ENCODE data around the gene IRGC. TPM values are rescaled to one million over a fixed set of nuclear protein-coding genes. Genes with fewer than 3 reads are reported as not detected.

Gene IRGC
- total RNA-seq, 4 donors from 2014 or later: not detected

DNA sequence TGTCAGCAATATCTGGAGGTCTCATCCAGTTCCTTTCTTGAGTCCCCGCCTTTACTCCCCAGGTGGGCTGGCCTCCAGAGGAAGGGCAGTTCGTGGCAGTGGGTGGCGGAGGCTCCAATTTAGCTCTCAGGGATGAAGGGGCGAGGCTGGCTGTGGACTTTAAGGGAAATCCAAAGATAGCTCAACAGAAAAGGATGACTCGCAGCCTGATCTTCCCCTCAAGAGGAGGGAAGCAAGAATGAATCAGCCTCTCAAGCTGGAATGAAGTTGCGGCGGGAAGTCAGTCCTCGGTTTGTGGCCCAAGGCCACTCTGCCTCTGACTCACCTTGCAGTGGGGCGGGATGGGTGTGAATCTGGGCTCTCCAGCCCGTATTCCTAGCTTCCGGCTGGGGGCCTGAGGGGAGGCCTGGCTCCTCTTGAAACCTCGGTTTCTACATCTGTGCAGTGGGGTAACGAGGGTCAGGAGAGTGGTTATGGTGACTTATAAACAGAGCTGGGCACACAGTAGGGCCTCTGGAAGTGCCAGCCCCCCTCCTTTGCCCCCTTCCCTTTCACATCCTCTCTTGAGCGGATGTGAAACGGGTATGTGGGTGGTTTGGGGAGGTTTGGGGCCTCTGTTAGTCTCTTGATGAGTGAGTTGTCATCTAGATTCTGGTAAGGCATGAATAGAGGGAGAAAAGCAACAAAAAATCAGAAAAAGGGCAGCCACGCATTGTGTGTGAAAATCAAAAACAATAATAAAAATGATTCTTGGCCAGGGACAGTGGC lies 49.4 kb downstream of the IRGC start:
- H3K4me1 ChIP-seq: no peaks in the 10 kb centered on the region
- H3K9me3 ChIP-seq: no peaks in the 10 kb centered on the region
- DNase-seq (peak in 1 of 2 donors; percentile 41), ATAC-seq (peak; percentile 42 to 68)
- H3K27me3 ChIP-seq: no peaks in the 10 kb centered on the region
- peak overlapping the region in 2 of 4 donors; percentile 14 to 50 for H3K27ac ChIP-seq
- H3K36me3 ChIP-seq: no peaks in the 10 kb centered on the region
- in situ Hi-C loops (cut with MboI; ENCODE audit: low sequenced_read_pairs in 4 of 4): no loop called here
- no peak overlapping the region for H3K4me3 ChIP-seq
- no peak for TF ChIP-seq POLR2A (IDR thresholded peaks at IDR 0.05)
- TF ChIP-seq, protein P1, sequence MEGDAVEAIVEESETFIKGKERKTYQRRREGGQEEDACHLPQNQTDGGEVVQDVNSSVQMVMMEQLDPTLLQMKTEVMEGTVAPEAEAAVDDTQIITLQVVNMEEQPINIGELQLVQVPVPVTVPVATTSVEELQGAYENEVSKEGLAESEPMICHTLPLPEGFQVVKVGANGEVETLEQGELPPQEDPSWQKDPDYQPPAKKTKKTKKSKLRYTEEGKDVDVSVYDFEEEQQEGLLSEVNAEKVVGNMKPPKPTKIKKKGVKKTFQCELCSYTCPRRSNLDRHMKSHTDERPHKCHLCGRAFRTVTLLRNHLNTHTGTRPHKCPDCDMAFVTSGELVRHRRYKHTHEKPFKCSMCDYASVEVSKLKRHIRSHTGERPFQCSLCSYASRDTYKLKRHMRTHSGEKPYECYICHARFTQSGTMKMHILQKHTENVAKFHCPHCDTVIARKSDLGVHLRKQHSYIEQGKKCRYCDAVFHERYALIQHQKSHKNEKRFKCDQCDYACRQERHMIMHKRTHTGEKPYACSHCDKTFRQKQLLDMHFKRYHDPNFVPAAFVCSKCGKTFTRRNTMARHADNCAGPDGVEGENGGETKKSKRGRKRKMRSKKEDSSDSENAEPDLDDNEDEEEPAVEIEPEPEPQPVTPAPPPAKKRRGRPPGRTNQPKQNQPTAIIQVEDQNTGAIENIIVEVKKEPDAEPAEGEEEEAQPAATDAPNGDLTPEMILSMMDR (IDR thresholded peaks at IDR 0.05 in 4 of 5, conservative IDR thresholded peaks at IDR 0.05 in 1 of 5): no peak
- intact Hi-C loops (cut with DNase I; ENCODE audit: low total_unique reads): no loop called here

DNA sequence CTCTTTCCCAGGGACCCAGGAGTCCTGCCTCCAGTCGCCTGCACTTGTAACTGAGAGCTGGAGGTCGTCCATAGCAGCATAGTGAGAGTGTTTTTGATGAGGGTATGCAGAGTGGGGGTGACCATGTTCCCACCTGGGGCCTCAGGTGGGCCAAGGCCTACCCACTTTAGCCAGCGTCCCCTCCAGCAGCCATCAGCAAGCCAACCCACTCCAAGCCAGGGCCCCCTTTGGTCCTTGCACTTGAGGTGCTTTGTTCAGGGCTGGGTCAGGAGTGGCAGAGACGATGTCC lies 50.8 kb downstream of the IRGC start:
- no peaks in the 10 kb centered on the region for H3K4me1 ChIP-seq
- TF ChIP-seq, protein P1 (IDR thresholded peaks at IDR 0.05 in 4 of 5, conservative IDR thresholded peaks at IDR 0.05 in 1 of 5): no peak
- TF ChIP-seq POLR2A (IDR thresholded peaks at IDR 0.05): no peak
- ATAC-seq (no peak), DNase-seq (no peak)
- in situ Hi-C loops (cut with MboI; ENCODE audit: low sequenced_read_pairs in 4 of 4): no loop called here
- H3K27ac ChIP-seq: no peak overlapping the region
- intact Hi-C loops (cut with DNase I; ENCODE audit: low total_unique reads): no loop called here
- H3K36me3 ChIP-seq: no peaks in the 10 kb centered on the region
- H3K9me3 ChIP-seq: no peaks in the 10 kb centered on the region
- H3K27me3 ChIP-seq: peaks cover 0 to under 1% (median 0%) of the 10 kb centered on the region in 3 donors
- no peak overlapping the region for H3K4me3 ChIP-seq

DNA sequence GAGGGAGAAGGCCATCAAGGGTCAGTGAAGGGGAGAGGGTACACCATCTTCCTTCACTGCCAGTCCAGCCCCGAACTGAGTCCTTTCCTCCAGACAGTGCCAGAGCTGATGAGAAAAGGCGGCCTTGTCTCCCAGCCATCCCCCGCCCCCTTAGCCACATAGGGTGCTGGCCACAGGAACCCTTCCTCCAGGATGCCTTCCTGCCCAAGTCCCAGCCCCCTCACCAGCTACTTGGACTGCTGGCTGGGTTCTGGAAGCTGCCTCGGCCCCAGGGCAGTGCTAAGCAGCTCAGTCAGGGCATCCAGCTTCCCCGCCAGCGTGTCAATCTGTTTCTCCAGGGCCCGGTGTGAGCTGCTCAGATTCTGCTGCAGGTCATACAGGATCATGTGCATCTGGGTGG lies 51.4 kb downstream of the IRGC start:
- TF ChIP-seq POLR2A (IDR thresholded peaks at IDR 0.05): no peak
- TF ChIP-seq, protein P1 (IDR thresholded peaks at IDR 0.05 in 4 of 5, conservative IDR thresholded peaks at IDR 0.05 in 1 of 5): no peak
- Histone ChIP-seq H3K4me1 (no peaks in the 10 kb centered on the region), H3K27me3 (peaks cover 0 to 5% (median 0%) of the 10 kb centered on the region in 3 donors), H3K27ac (no peak overlapping the region), H3K9me3 (no peaks in the 10 kb centered on the region), H3K4me3 (no peak overlapping the region), H3K36me3 (no peaks in the 10 kb centered on the region)
- intact Hi-C loops (cut with DNase I; ENCODE audit: low total_unique reads) (no loop called here), in situ Hi-C loops (cut with MboI; ENCODE audit: low sequenced_read_pairs in 4 of 4) (no loop called here)
- DNase-seq (no peak), ATAC-seq (no peak)

DNA sequence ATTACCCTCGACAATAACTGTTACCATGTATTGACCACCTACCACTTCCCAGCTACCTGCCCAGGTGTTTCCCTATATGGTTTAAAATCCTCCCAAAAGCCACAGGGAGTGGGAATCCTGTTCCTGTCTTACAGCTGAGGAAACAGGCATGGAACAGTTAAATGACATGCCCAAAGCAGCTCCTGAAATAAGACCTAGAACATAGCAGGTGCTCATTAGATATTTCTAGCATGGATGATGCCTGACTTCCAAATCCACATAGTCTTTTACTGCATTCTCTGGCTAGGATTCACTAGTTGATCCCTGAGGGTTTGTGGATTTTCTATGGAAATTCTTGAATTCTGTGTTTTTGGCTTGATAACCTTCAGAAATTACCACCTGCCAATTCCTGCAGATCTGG lies 51.9 kb downstream of the IRGC start:
- no peaks in the 10 kb centered on the region for H3K36me3 ChIP-seq
- no peaks in the 10 kb centered on the region for H3K4me1 ChIP-seq
- no peak for DNase-seq
- intact Hi-C loops (cut with DNase I; ENCODE audit: low total_unique reads) (no loop called here), in situ Hi-C loops (cut with MboI; ENCODE audit: low sequenced_read_pairs in 4 of 4) (no loop called here)
- ATAC-seq: no peak
- peaks cover 0 to 6% (median 0%) of the 10 kb centered on the region in 3 donors for H3K27me3 ChIP-seq
- no peak overlapping the region for H3K4me3 ChIP-seq
- TF ChIP-seq, protein P1 (IDR thresholded peaks at IDR 0.05 in 4 of 5, conservative IDR thresholded peaks at IDR 0.05 in 1 of 5): no peak
- TF ChIP-seq POLR2A (IDR thresholded peaks at IDR 0.05): no peak
- H3K9me3 ChIP-seq: no peaks in the 10 kb centered on the region
- no peak overlapping the region for H3K27ac ChIP-seq
